Measurements from ENCODE around the gene BHLHA15.

DNA sequence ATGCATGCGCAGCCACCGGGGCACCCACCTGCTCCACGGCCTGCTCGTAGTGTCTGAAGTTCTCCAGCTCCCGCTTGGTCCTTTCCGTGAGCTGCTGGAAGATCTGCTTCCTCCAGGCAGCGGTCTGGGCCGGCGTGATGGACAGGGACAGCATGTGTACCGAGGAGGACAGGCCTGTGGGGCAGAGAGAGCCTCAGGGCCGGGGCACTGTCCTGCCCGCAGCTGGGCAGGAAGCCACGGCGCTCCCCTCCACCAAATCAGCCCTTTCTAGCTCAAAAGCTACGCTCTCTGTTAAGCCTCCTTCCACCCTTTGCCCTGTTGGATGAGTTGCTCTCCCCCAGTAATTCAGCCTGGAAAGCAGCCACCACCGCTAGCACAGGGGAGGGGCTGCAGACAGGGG, 21.6 kb downstream of the BHLHA15 start:
- no peak for TF ChIP-seq POLR2A (IDR thresholded peaks at IDR 0.05)
- TF ChIP-seq, protein P1, sequence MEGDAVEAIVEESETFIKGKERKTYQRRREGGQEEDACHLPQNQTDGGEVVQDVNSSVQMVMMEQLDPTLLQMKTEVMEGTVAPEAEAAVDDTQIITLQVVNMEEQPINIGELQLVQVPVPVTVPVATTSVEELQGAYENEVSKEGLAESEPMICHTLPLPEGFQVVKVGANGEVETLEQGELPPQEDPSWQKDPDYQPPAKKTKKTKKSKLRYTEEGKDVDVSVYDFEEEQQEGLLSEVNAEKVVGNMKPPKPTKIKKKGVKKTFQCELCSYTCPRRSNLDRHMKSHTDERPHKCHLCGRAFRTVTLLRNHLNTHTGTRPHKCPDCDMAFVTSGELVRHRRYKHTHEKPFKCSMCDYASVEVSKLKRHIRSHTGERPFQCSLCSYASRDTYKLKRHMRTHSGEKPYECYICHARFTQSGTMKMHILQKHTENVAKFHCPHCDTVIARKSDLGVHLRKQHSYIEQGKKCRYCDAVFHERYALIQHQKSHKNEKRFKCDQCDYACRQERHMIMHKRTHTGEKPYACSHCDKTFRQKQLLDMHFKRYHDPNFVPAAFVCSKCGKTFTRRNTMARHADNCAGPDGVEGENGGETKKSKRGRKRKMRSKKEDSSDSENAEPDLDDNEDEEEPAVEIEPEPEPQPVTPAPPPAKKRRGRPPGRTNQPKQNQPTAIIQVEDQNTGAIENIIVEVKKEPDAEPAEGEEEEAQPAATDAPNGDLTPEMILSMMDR (IDR thresholded peaks at IDR 0.05) = no peak
- TF ChIP-seq POLR2AphosphoS5 (IDR thresholded peaks at IDR 0.05; ENCODE audit: insufficient read depth in 1 of 2, low read depth in 1 of 2) = no peak

Measured in vagina (tissue), 2 donors.